OCI-M2 (cell line): Measurements from ENCODE around the gene NCEH1.
"Not testable (repeated sequence)": the region's sequence is repeated elsewhere in the genome, so short reads cannot be mapped to it uniquely, and the experiment has no call there.

Experiments used
- DNase-seq: peaks from one replicate; lab custom pipeline; 2025; ENCODE audit not compliant: unreplicated experiment; lab: John Stamatoyannopoulos, UW

NCEH1 gene

GRCh38 chr3:172710664-172711453 lies at the start of gene NCEH1:
Gene NCEH1 (minus strand): TSS chr3:172711067. CDS start chr3:172710984, 83 bp downstream.
- peak; percentile 62 for DNase-seq

- not testable (repeated sequence) for DNase-seq
Observed at GRCh38 chr3:172760416-172760815, 49.5 kb upstream of the NCEH1 start.

GRCh38 chr3:172753125-172753524 lies 42.3 kb upstream of the NCEH1 start:
- no peak for DNase-seq

GRCh38 chr3:172752651-172753050 lies 41.8 kb upstream of the NCEH1 start:
- no peak for DNase-seq

- DNase-seq = no peak
Observed at GRCh38 chr3:172751175-172751704, 40.4 kb upstream of the NCEH1 start.

GRCh38 chr3:172750368-172751174 lies 39.7 kb upstream of the NCEH1 start, which contains the start of gene ECT2:
Gene ECT2 (plus strand): TSS chr3:172750726. CDS start chr3:172754531, 3,805 bp downstream.
- DNase-seq = peak; percentile 79

GRCh38 chr3:172750069-172750367 lies 39.2 kb upstream of the NCEH1 start:
- no peak for DNase-seq

- DNase-seq = no peak
Observed at GRCh38 chr3:172749230-172749965, 38.5 kb upstream of the NCEH1 start.

GRCh38 chr3:172746475-172746874 lies 35.6 kb upstream of the NCEH1 start:
- no peak for DNase-seq

- DNase-seq = no peak
Observed at GRCh38 chr3:172739462-172739861, 28.6 kb upstream of the NCEH1 start.

GRCh38 chr3:172735014-172735413 lies 24.1 kb upstream of the NCEH1 start:
- DNase-seq = no peak

- no peak for DNase-seq
Observed at GRCh38 chr3:172726380-172726779, 15.5 kb upstream of the NCEH1 start.

GRCh38 chr3:172722536-172723040 lies 11.7 kb upstream of the NCEH1 start:
- not testable (repeated sequence) for DNase-seq

- no peak for DNase-seq
Observed at GRCh38 chr3:172717493-172718088, 6.7 kb upstream of the NCEH1 start.

- no peak for DNase-seq
Observed at GRCh38 chr3:172716476-172716875, 5.6 kb upstream of the NCEH1 start.

- no peak for DNase-seq
Observed at GRCh38 chr3:172713316-172713715, 2.4 kb upstream of the NCEH1 start.

- DNase-seq = no peak
Observed at GRCh38 chr3:172711454-172711795, 558 bp upstream of the NCEH1 start.

- DNase-seq = no peak
Observed at GRCh38 chr3:172709774-172710663, 848 bp downstream of the NCEH1 start.

- DNase-seq = no peak
Observed at GRCh38 chr3:172708921-172709773, 1.7 kb downstream of the NCEH1 start.
